Stimulated activated CD8-positive, alpha-beta memory T cell treated with anti-CD3 and anti-CD28 coated beads, Interleukin-15, amount 100 ng/mL, for 48 hours (primary cell): Measurements from ENCODE around the gene SMPD3.
A peak's percentile ranks its signal among the peaks of the same experiment; 100 is the strongest.

Experiments
- DNase-seq, 2 donors: peaks; one replicate each; pipeline ENCODE4 v3.0.0-alpha.2; 2020; ENCODE audit warnings: low read depth in 2 of 2

The SMPD3 gene

GRCh38 chr16:68332411-68333121, 115.7 kb downstream of the SMPD3 start:
- no peak for DNase-seq

DNA sequence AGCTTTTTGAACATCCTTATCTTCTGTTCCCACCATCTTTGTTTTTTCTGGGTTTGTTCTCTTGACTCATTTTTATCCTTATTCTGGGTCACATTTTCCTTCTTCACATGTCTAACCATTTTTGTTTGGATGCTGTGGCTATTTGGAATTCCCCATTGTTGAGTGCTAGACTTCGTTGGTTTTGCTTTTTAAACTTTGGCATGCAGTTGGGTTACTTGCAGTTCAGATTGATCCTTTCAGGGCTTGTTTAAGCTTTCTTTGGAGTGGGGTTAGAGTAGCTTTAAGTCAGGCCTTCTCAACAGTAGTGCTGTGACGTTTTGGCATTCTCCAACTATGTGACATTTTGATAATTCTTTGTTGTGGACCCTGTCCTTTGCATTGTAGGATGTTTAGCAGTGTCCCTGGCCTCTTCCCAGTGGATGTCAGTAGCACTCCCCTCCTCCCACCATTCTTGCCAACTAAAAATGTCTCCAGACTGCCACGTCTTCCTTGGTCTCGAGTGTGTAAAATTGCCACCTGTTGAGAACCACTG, 116.4 kb downstream of the SMPD3 start:
- DNase-seq: no peak

- DNase-seq: no peak
Observed at GRCh38 chr16:68328860-68329390, 119.4 kb downstream of the SMPD3 start.

- peak; percentile 55 to 57 for DNase-seq
Observed at GRCh38 chr16:68328151-68328859, 120.0 kb downstream of the SMPD3 start.

DNA sequence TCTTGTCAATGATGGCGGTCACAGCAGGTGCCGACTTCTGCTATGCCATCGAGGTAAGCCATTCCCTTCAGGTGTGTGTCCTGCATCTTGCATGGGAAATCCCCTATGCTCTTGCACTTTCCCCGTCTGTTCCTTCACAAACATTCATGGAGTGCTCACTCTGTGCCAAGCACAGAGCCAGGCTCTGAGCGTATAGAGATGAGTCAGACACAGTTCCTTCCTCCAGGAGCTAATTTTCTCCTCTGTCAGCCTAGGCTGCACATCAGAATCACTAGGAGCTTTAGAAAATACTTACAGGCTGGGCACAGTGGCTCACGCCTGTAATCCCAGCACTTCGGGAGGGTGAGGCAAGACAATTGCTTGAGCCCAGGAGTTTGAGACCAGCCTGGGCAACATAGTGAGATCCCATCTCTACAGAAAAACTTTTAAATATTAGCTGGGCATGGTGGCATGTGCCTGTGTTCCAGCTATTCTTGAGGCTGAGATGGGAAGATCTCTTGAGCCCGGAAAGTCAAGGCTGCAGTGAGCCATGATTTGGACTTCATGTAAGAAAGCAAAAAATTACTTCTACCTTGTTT, 123.4 kb downstream of the SMPD3 start:
- no peak for DNase-seq

DNA sequence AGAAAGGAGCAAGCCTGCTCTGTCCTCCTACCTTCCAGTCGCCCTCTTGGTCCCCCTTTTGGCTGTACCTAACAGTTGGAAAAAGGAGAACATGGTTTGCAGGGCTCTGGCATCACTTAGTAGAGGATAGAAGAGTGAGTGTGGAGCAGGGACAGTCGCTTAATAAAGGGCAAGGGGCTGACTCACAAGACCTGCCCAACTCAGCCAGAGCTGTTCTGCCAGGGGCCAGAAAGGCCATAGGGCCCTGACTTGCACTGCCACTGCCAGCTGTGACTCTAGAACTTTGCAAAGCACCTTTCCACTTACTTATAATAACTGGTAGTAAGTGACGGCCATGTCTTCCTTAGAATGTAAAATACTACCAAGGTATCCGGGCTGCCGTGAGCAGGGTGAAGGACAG, 124.0 kb downstream of the SMPD3 start:
- no peak for DNase-seq

- peak; percentile 51 to 60 for DNase-seq
Observed at GRCh38 chr16:68319185-68319908, 129.0 kb downstream of the SMPD3 start.

DNA sequence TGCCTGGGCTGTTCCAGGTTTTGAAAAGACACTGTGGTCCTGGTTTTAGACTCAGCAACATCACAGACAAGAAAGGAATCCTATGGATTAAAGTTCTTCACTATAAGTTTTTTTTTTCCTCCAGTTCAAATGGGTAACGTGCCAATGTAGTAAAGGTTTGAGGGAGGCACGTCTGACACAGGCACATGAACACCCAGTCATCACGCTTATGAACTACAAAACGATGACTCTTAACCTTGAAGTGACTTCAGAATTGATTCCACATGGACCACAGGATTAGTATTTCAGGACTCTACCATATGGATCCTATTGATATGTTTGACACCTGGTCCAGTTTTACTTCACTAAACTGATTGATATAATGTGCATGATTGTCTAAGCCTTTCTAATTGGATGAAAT, 135.2 kb downstream of the SMPD3 start:
- no peak for DNase-seq

DNA sequence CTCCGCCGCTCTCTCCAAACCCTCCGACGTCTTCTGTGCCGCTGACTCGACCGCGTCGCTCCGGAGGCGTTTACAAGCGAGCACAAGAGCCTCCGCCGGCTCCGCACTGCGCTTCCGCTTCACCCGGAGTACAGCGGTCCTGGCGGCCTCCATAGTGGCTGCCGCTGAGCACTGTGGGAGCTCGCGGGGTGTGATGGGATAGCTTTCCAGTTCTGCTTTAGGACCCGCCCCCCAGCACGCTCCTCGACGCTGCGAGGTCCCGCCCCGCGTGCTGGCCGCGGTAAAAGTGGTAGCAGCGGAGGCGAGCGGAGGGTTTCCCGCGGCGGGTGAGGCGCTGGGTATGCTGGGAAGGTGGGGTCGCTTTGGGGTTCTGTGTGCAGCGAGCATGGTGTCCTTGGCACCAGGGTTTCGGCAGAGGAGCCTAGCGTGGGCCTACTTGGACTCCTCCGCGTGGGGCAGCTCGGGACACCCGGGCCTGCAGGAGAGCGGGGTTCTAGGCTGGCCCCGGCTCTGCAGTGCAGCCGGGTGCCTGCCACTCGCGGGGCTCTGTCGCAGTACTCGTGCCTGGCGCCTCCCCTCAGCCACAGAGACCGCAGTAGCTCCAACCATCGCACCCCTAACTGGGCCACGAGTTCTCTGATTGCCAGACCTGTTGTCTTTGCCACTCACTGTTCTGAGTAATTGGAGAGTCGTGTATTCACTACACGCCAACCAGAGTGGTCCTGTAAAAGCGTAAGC, 137.4 kb downstream of the SMPD3 start, which contains the start of the genes PRMT7 and SLC7A6OS:
Gene PRMT7, plus strand, starts transcription at position 246 of the 738 bp plus-strand sequence. CDS start 4,961 bp downstream, outside the sequence.
Gene SLC7A6OS, minus strand, starts transcription at position 173 of the 738 bp plus-strand sequence. Its CDS starts 20 bp downstream, at position 153.
- peak; percentile 92 for DNase-seq

DNA sequence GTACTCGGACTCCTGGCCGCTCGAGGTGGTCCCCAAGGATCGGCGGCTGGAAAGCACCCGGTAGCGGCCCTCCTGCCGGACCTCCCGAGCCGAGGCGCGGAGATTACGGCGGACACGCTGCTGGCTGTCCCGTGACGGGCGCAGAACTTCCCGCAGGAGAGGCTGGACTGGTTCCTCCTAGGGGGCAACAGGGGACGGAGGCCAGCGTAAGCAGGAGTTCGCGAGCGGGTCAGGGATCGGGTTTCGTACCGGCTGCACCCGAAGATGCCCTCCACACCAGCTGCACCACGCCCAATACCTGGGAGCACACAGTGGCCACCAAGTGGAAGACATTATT, 137.9 kb downstream of the SMPD3 start:
- DNase-seq: no peak

- DNase-seq: no peak
Observed at GRCh38 chr16:68309799-68310198, 138.5 kb downstream of the SMPD3 start.
